Mesenteric fat pad (tissue), 1 donor: ENCODE results near the gene DAPK2. TPM values are rescaled to one million over a fixed set of nuclear protein-coding genes. Genes with fewer than 3 reads are reported as not detected.
"Not testable (repeated sequence)": the region's sequence is repeated elsewhere in the genome, so short reads cannot be mapped to it uniquely, and the experiment has no call there.

Experiments used
- DNase-seq: peaks from one replicate; pipeline ENCODE4 v3.0.0-alpha.2; 2020; ENCODE audit warnings: low spot score
- total RNA-seq: library from RNA; stranded (reverse); fragmentation: NEBNext Ultra II Directional; extraction: Animal tissue kit (Norgen Biotek cat#: 25700); gene quantifications from one replicate; pipeline ENCODE4 v1.2.1, GENCODE V29; 2021
- donor health status: DM: yes; HTN: yes; CAD: no.

Gene DAPK2
- total RNA-seq, 1 donor from 2014 or later: 18.1 TPM

GRCh38 chr15:63918317-63918672 is 128.0 kb downstream of the DAPK2 start:
- no peak for DNase-seq

- DNase-seq: no peak
These were observed 128.5 kb downstream of the DAPK2 start for GRCh38 chr15:63917588-63918316.

- no peak for DNase-seq
These were observed 130.2 kb downstream of the DAPK2 start for GRCh38 chr15:63915873-63916771.

- DNase-seq: no peak
These were observed 130.9 kb downstream of the DAPK2 start for GRCh38 chr15:63915209-63915872.

- DNase-seq: no peak
These were observed 132.4 kb downstream of the DAPK2 start for GRCh38 chr15:63913786-63914315.

GRCh38 chr15:63913336-63913735 is 132.9 kb downstream of the DAPK2 start:
- DNase-seq: no peak

- DNase-seq: no peak
These were observed 134.1 kb downstream of the DAPK2 start for GRCh38 chr15:63912061-63912615.

GRCh38 chr15:63911160-63911559 is 135.1 kb downstream of the DAPK2 start:
- DNase-seq: no peak

GRCh38 chr15:63909819-63910437 is 136.4 kb downstream of the DAPK2 start:
- no peak for DNase-seq

GRCh38 chr15:63908991-63909390 is 137.3 kb downstream of the DAPK2 start:
- DNase-seq: no peak

GRCh38 chr15:63908281-63908680 is 138.0 kb downstream of the DAPK2 start:
- DNase-seq: no peak

- no peak for DNase-seq
These were observed 138.8 kb downstream of the DAPK2 start for GRCh38 chr15:63907521-63907920.

GRCh38 chr15:63906266-63906584 is 140.1 kb downstream of the DAPK2 start:
- no peak for DNase-seq

GRCh38 chr15:63905558-63906265 is 140.6 kb downstream of the DAPK2 start:
- DNase-seq: no peak

- no peak for DNase-seq
These were observed 141.2 kb downstream of the DAPK2 start for GRCh38 chr15:63905131-63905530.

- DNase-seq: no peak
These were observed 142.2 kb downstream of the DAPK2 start for GRCh38 chr15:63904042-63904441.

- no peak for DNase-seq
These were observed 143.6 kb downstream of the DAPK2 start for GRCh38 chr15:63902671-63903035.

GRCh38 chr15:63901912-63902670 is 144.2 kb downstream of the DAPK2 start:
- no peak for DNase-seq

GRCh38 chr15:63900306-63900705 is 146.0 kb downstream of the DAPK2 start:
- DNase-seq: no peak

GRCh38 chr15:63899606-63900005 is 146.7 kb downstream of the DAPK2 start:
- DNase-seq: not testable (repeated sequence)
